Activated CD8-positive, alpha-beta T cell treated with anti-CD3 and anti-CD28 coated beads for 36 hours (primary cell): ENCODE measurements around the gene PDHX. TPM values are rescaled to one million over a fixed set of nuclear protein-coding genes. Genes with fewer than 3 reads are reported as not detected.
A peak's percentile ranks its signal among the peaks of the same experiment; 100 is the strongest.

ENCODE experiments used
- ATAC-seq: fragments of 200-7000 bp; cut with Tn5 transposase; one replicate; pipeline ENCODE4 v1.10.0; 2021; ENCODE audit warnings: mild to moderate bottlenecking, moderate library complexity
- CTCF ChIA-PET: fragments of 350-600 bp; sonication (Branson Sonifier 250); formaldehyde crosslinking; loops from one replicate; lab custom pipeline; 2021; ENCODE audit warnings: antibody characterized with exemption; lab: Charles Lee
- POLR2A ChIA-PET: fragments of 350-600 bp; sonication (Branson Sonifier 250); formaldehyde crosslinking; loops from one replicate; lab custom pipeline; 2021; ENCODE audit warnings: antibody characterized with exemption; lab: Charles Lee
- DNase-seq: peaks from one replicate; pipeline ENCODE4 v3.0.0-alpha.2; 2020
- H3K27ac Mint-ChIP-seq: one replicate; pipeline ENCODE4 v1.8.0; 2021; ENCODE audit warnings: mild to moderate bottlenecking, mixed read lengths
- H3K27me3 Mint-ChIP-seq: one replicate; pipeline ENCODE4 v1.8.0; 2021; ENCODE audit warnings: mixed read lengths
- H3K36me3 Mint-ChIP-seq: one replicate; pipeline ENCODE4 v1.8.0; 2021; ENCODE audit warnings: low read depth, mixed read lengths
- H3K4me1 Mint-ChIP-seq: one replicate; pipeline ENCODE4 v1.8.0; 2021; ENCODE audit warnings: low read depth, mixed read lengths
- H3K4me3 Mint-ChIP-seq: one replicate; pipeline ENCODE4 v1.8.0; 2021; ENCODE audit warnings: mild to moderate bottlenecking, moderate library complexity, mixed read lengths
- H3K9me3 Mint-ChIP-seq: one replicate; pipeline ENCODE4 v1.8.0; 2021; ENCODE audit warnings: mixed read lengths
- CTCF ChIP-seq: fragments of 200-600 bp; IDR thresholded peaks from one replicate; pipeline ENCODE4 v1.8.0; 2022; ENCODE audit warnings: antibody characterized with exemption, mild to moderate bottlenecking
- intact Hi-C: fragments of 100-400 bp; cut with micrococcal nuclease; formaldehyde crosslinking; loops from one replicate; pipeline ENCODE4 v1.10.0; 2022
- total RNA-seq, 2 experiments: library from RNA; stranded (reverse); gene quantifications; one replicate each; pipeline ENCODE4 v1.2.3, GENCODE V29; 2021

The PDHX gene
- total RNA-seq, 2 experiments from 2014 or later: 37.1 to 37.4 TPM

DNA sequence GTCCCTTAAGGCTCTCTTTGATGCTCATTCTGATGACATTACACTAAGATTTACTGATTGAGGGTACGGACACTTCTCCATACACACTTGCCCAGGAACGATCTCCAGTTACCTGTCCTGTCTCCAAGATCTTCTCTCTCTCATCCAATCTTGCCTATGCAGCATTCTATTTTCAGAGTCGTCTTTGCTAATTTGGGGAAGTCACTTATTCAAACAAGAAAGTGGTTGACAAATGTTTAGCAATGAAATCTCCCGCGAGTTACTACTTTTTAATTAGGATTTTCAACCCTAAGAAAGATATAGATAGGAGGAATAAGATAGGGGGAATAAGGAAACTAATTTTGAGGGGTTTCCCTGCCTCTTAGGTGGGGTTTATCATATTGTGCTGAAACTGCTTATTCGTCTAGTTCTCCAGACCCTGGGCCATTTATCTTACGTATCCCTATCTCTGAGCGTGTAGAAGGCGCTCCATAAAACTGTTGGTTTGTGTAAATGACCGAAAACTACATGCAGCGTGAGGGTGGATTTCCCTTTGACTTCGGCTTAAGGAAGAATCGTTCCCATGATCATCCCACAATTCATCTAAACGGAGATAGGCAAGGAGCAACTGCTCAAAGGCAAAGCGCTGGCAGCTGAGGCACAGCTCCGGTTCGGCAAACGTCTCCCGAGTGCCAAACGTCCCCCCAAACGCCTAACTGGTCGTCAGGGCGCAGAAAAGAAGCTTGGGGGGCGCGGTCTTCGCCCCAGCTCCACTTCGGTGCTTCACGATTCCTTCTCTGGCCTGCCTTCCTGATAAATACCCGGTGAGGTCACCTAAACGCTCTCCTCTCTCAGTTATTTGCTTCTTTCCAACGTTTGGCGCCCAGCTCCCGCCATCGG is 1.0 kb upstream of the PDHX start:
- Mint-ChIP-seq H3K36me3 (peaks cover 12% of the 10 kb centered on the region), H3K9me3 (no peaks in the 10 kb centered on the region), H3K4me1 (peaks cover 34% of the 10 kb centered on the region), H3K27ac (peak overlapping the region; percentile 89), H3K4me3 (peak overlapping the region; percentile 79), H3K27me3 (no peaks in the 10 kb centered on the region)
- intact Hi-C loops: loop anchor here (5.0 kb wide), 1 partner anchor 252 kb away; no protein-coding TSS in a partner anchor
- POLR2A ChIA-PET: interaction anchor here (0.7 to 1.3 kb wide), 5 partner anchors 10 to 424 kb away, joined by 3 read pairs; no protein-coding TSS in a partner anchor
- TF ChIP-seq CTCF: no peak
- DNase-seq (no peak), ATAC-seq (peak; percentile 1)
- CTCF ChIA-PET: interaction anchor here (0.8 to 1.7 kb wide), 6 partner anchors 8 to 329 kb away, joined by 3 to 10 read pairs (median 4); no protein-coding TSS in a partner anchor

DNA sequence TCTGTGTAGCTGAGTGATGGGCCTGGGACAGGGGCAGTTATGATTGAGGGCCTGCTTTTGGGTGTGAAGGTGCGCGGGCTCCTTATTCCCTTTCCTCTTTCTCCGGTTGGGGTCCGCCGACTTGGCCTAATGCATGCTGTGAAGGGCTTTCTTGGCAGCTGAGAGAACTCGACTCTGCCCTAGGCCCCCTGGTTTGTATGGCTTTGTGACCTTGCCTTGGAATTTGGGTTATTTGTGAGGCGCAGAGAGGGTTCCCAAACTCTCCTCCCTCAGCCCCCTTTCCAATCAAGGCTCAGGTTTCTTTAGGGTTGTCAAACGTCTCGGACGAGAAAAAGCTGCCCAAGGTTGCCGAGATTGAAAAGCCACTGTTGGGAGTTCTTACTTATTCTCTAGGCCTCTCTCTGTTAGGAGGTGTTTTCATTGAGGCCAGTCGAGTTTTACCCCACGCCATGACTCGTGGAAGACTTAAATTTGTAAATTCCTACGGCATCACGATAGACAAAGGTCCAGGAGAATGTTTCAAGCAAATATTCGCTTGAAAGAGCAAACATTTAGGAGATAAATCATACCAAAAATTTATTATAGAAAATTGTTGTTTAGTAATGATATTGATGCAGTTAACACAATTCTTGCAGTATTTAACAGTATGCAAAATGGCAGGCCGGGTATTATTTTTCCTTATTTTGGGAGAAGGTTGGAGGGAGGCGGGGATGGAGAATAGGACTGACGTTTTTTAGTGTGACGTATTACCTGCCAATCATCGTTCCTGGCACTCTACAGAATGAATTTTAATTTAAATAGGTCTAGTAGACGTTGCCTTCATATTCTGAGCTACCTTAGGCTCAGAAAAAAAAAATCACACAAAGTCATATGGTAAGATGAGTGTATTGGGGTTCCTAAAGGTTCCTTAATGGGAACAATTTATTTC is 689 bp downstream of the PDHX start:
- Mint-ChIP-seq H3K4me1 (peaks cover 37% of the 10 kb centered on the region), H3K36me3 (peaks cover 12% of the 10 kb centered on the region), H3K4me3 (peak overlapping the region; percentile 79), H3K9me3 (no peaks in the 10 kb centered on the region), H3K27me3 (no peaks in the 10 kb centered on the region), H3K27ac (peak overlapping the region; percentile 89)
- intact Hi-C loops: loop anchor here (5.0 kb wide), 1 partner anchor 250 kb away; no protein-coding TSS in a partner anchor
- no peak for DNase-seq
- TF ChIP-seq CTCF: no peak
- ChIA-PET CTCF (interaction anchor here (0.7 to 1.8 kb wide), 5 partner anchors 10 to 486 kb away, joined by 3 to 11 read pairs (median 3); no protein-coding TSS in a partner anchor), POLR2A (interaction anchor here (0.8 to 1.0 kb wide), 3 partner anchors 260 to 422 kb away, joined by 3 read pairs; no protein-coding TSS in a partner anchor)
- ATAC-seq: no peak

DNA sequence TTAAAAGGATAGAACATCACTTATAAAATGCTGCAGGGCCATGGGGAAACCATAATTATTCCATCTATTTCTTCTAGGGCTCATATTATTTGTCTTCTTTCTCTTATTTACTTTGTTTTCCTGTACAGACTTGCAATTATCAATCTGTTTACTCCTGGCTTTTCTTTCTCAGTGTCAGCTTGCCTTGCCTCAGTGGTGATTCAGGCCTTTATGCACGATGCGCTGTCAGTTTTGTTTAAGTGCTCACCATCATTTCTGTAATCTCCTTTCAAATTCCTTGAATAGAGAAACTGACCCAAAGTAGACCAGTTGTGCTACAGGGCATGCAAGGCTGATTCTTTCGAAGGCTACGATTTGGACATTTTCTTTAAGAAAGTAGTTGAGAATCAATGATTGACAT is 4.7 kb downstream of the PDHX start:
- no peaks in the 10 kb centered on the region for H3K36me3 Mint-ChIP-seq
- DNase-seq (no peak), ATAC-seq (no peak)
- H3K4me3 Mint-ChIP-seq: no peak overlapping the region
- H3K9me3 Mint-ChIP-seq: no peaks in the 10 kb centered on the region
- H3K27me3 Mint-ChIP-seq: no peaks in the 10 kb centered on the region
- intact Hi-C loops: no loop called here
- POLR2A ChIA-PET: no interaction called here
- no peak for TF ChIP-seq CTCF
- no peak overlapping the region for H3K27ac Mint-ChIP-seq
- CTCF ChIA-PET: no interaction called here
- H3K4me1 Mint-ChIP-seq: peaks cover 27% of the 10 kb centered on the region

DNA sequence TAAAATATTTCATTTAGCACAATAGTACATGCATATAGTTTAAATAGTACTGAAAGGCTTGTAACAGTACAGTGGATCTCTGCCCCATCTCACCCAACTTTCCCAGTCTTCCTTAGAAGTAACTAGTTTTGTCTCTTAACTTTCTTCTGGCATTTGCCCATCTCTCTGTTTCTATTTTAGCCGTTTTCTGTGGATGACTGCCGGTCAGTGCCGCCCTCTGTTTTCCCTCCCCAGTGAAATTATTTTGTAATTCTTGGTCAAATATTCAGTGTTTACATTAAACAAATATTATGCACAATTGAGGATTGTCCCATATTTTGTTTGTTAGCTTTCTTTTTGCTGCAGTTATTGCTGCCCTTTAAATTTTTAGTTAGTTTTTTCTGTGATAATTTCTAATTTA is 8.3 kb downstream of the PDHX start:
- CTCF ChIA-PET: interaction anchor here (0.8 to 9.2 kb wide), 22 partner anchors 9 to 563 kb away, joined by 3 to 144 read pairs (median 4); no protein-coding TSS in a partner anchor
- Mint-ChIP-seq H3K27me3 (no peaks in the 10 kb centered on the region), H3K4me1 (peaks cover 18% of the 10 kb centered on the region), H3K36me3 (no peaks in the 10 kb centered on the region), H3K27ac (no peak overlapping the region), H3K9me3 (no peaks in the 10 kb centered on the region), H3K4me3 (no peak overlapping the region)
- POLR2A ChIA-PET: interaction anchor here (1.0 kb wide), 1 partner anchor 9 kb away, joined by 3 read pairs; no protein-coding TSS in a partner anchor
- no peak for ATAC-seq
- DNase-seq: no peak
- intact Hi-C loops: loop anchor here (5.0 kb wide), 1 partner anchor 218 kb away; no protein-coding TSS in a partner anchor
- no peak for TF ChIP-seq CTCF
